Thoracic aorta (tissue), 2 donors: ENCODE results near the gene IL17RA. TPM values are rescaled to one million over a fixed set of nuclear protein-coding genes. Genes with fewer than 3 reads are reported as not detected.

Experiments used
- ATAC-seq: fragments of 150-250 bp; one replicate; pipeline ENCODE4 v1.8.0; 2017; ENCODE audit warnings: low read depth; ENCODE audit not compliant: insufficient number of reproducible peaks, low FRiP score
- DNase-seq: peaks from one replicate; pipeline ENCODE4 v3.0.0-alpha.2; 2020; ENCODE audit warnings: low spot score
- H3K27ac ChIP-seq, 2 donors: fragments of 200-600 bp; sonication (generic); 1 replicate in 1 of 2; 2 replicates in 1 of 2; pipeline ENCODE4 v1.5.1; 2016; ENCODE audit warnings: mild to moderate bottlenecking in 2 of 2, moderate library complexity in 2 of 2
- H3K27me3 ChIP-seq: fragments of 200-600 bp; sonication (generic); replicated peaks from 2 replicates; pipeline ENCODE4 v1.6.0; 2016; ENCODE audit warnings: mild to moderate bottlenecking; ENCODE audit not compliant: insufficient read depth
- H3K36me3 ChIP-seq: fragments of 200-600 bp; sonication (generic); one replicate; pipeline ENCODE4 v1.5.1; 2016
- H3K4me1 ChIP-seq, 2 donors: fragments of 200-600 bp; sonication (generic); 1 replicate in 1 of 2; 2 replicates in 1 of 2; pipeline versions ENCODE4 v1.5.1 to v1.6.0; 2016; ENCODE audit warnings: low read depth in 2 of 2, mild to moderate bottlenecking in 1 of 2; ENCODE audit not compliant: control insufficient read depth in 1 of 2
- H3K4me3 ChIP-seq: fragments of 200-600 bp; sonication (generic); 2 replicates; pipeline ENCODE4 v1.5.1; 2016; ENCODE audit warnings: mild to moderate bottlenecking
- H3K9me3 ChIP-seq: fragments of 200-600 bp; sonication (generic); 2 replicates; pipeline ENCODE4 v1.5.1; 2016
- CTCF ChIP-seq: fragments of 200-600 bp; sonication (generic); IDR thresholded peaks from one replicate; pipeline ENCODE4 v1.5.1; 2019; ENCODE audit warnings: antibody characterized with exemption
- total RNA-seq, 2 donors: library from RNA; depleted of rRNA; stranded (reverse); fragments of >200 nt; gene quantifications; one replicate each; pipeline versions ENCODE4 v1.1.0 to v1.2.3, GENCODE V29; 2016

IL17RA gene
- total RNA-seq, 2 donors from 2014 or later: 28.4 to 34.1 TPM

GRCh38 chr22:17097701-17098100, 12.9 kb downstream of the IL17RA start:
- Histone ChIP-seq H3K9me3 (no peaks in the 10 kb centered on the region), H3K27ac (no peak overlapping the region), H3K4me1 (no peaks in the 10 kb centered on the region), H3K4me3 (no peak overlapping the region), H3K27me3 (no peaks in the 10 kb centered on the region), H3K36me3 (peaks cover 45% of the 10 kb centered on the region)
- DNase-seq (no peak), ATAC-seq (no peak)
- TF ChIP-seq CTCF: no peak

- DNase-seq (no peak), ATAC-seq (no peak)
- TF ChIP-seq CTCF: no peak
- H3K27ac ChIP-seq: no peak overlapping the region
- H3K36me3 ChIP-seq: peaks cover 52% of the 10 kb centered on the region
- no peaks in the 10 kb centered on the region for H3K4me1 ChIP-seq
- H3K4me3 ChIP-seq: no peak overlapping the region
- H3K9me3 ChIP-seq: no peaks in the 10 kb centered on the region
- no peaks in the 10 kb centered on the region for H3K27me3 ChIP-seq
Measured at GRCh38 chr22:17098379-17098819, 13.6 kb downstream of the IL17RA start.

- H3K36me3 ChIP-seq: peaks cover 66% of the 10 kb centered on the region
- TF ChIP-seq CTCF: no peak
- ATAC-seq (no peak), DNase-seq (no peak)
- no peak overlapping the region for H3K4me3 ChIP-seq
- H3K9me3 ChIP-seq: no peaks in the 10 kb centered on the region
- H3K27ac ChIP-seq: no peak overlapping the region
- H3K4me1 ChIP-seq: no peaks in the 10 kb centered on the region
- no peaks in the 10 kb centered on the region for H3K27me3 ChIP-seq
Measured at GRCh38 chr22:17100621-17101020, 15.8 kb downstream of the IL17RA start.

- H3K4me1 ChIP-seq: no peaks in the 10 kb centered on the region
- H3K27ac ChIP-seq: no peak overlapping the region
- no peaks in the 10 kb centered on the region for H3K9me3 ChIP-seq
- no peak for DNase-seq
- ATAC-seq: no peak
- no peak overlapping the region for H3K4me3 ChIP-seq
- TF ChIP-seq CTCF: no peak
- peaks cover 66% of the 10 kb centered on the region for H3K36me3 ChIP-seq
- H3K27me3 ChIP-seq: no peaks in the 10 kb centered on the region
Measured at GRCh38 chr22:17101475-17102296, 16.9 kb downstream of the IL17RA start.

GRCh38 chr22:17102297-17102667, 17.5 kb downstream of the IL17RA start:
- Histone ChIP-seq H3K27ac (no peak overlapping the region), H3K27me3 (no peaks in the 10 kb centered on the region), H3K36me3 (peaks cover 70% of the 10 kb centered on the region), H3K9me3 (no peaks in the 10 kb centered on the region), H3K4me1 (no peaks in the 10 kb centered on the region), H3K4me3 (no peak overlapping the region)
- TF ChIP-seq CTCF: no peak
- DNase-seq (no peak), ATAC-seq (no peak)
